Neural cell (in vitro differentiated cells): ENCODE measurements around the gene ZNF624. TPM values are rescaled to one million over a fixed set of nuclear protein-coding genes. Genes with fewer than 3 reads are reported as not detected.
"Not testable (repeated sequence)": the region's sequence is repeated elsewhere in the genome, so short reads cannot be mapped to it uniquely, and the experiment has no call there.

Source experiments
- H2AFZ ChIP-seq: fragments of 200-600, 300-800 bp; sonication (generic), shearing (Covaris generic); 2 replicates; pipeline ENCODE4 v1.6.0; 2014; ENCODE audit warnings: low read depth, mild to moderate bottlenecking, antibody characterized with exemption, low read length, moderate library complexity
- H3F3A ChIP-seq: fragments of 200-600 bp; shearing (Covaris generic); 2 replicates; pipeline ENCODE4 v1.6.1; 2016; ENCODE audit warnings: mild to moderate bottlenecking, moderate library complexity, mixed read lengths, antibody characterized with exemption, low read length; ENCODE audit not compliant: insufficient read depth, poor library complexity, severe bottlenecking
- H3K27ac ChIP-seq: fragments of 200-600, 300-800 bp; sonication (generic), shearing (Covaris generic); 2 replicates; pipeline ENCODE4 v1.5.1; 2014; ENCODE audit warnings: mild to moderate bottlenecking, low read length, moderate library complexity
- H3K27me3 ChIP-seq: fragments of 300-800, 200-600 bp; sonication (generic), shearing (Covaris generic); 2 replicates; pipeline ENCODE4 v1.6.0; 2014; ENCODE audit warnings: mild to moderate bottlenecking, low read depth, low read length, moderate library complexity; ENCODE audit not compliant: insufficient read depth
- H3K36me3 ChIP-seq: fragments of 300-800, 200-600 bp; sonication (generic), shearing (Covaris generic); 2 replicates; pipeline ENCODE4 v1.5.1; 2014; ENCODE audit warnings: mild to moderate bottlenecking, antibody characterized with exemption, low read length, moderate library complexity; ENCODE audit not compliant: insufficient read depth
- H3K4me2 ChIP-seq: fragments of 300-800, 200-600 bp; sonication (generic), shearing (Covaris generic); 2 replicates; pipeline ENCODE4 v1.6.0; 2014; ENCODE audit warnings: mild to moderate bottlenecking, low read length
- H3K4me3 ChIP-seq: fragments of 300-800, 200-600 bp; sonication (generic), shearing (Covaris generic); 2 replicates; pipeline ENCODE4 v1.5.1; 2014; ENCODE audit warnings: mild to moderate bottlenecking, low read length, moderate library complexity
- H3K79me2 ChIP-seq: fragments of 200-600 bp; shearing (Covaris generic); replicated peaks from 2 replicates; pipeline ENCODE4 v1.6.0; 2014; ENCODE audit warnings: mild to moderate bottlenecking, low read length, moderate library complexity; ENCODE audit not compliant: insufficient read depth
- H3K9ac ChIP-seq: fragments of 300-800, 200-600 bp; sonication (generic), shearing (Covaris generic); 2 replicates; pipeline ENCODE4 v1.6.1; 2016; ENCODE audit warnings: mild to moderate bottlenecking, low read length, mixed read lengths
- H3K9me2 ChIP-seq: fragments of 200-600 bp; shearing (Covaris generic); 2 replicates; pipeline ENCODE4 v1.6.1; 2016; ENCODE audit warnings: mild to moderate bottlenecking, low read length, mixed read lengths; ENCODE audit not compliant: insufficient read depth
- H3K9me3 ChIP-seq: fragments of 200-600, 300-800 bp; sonication (generic), shearing (Covaris generic); 2 replicates; pipeline ENCODE4 v1.6.1; 2016; ENCODE audit warnings: mild to moderate bottlenecking, mixed run types, low read length, moderate library complexity, mixed read lengths
- H4K20me1 ChIP-seq: fragments of 200-600 bp; shearing (Covaris generic); 2 replicates; pipeline ENCODE4 v1.6.1; 2016; ENCODE audit warnings: mild to moderate bottlenecking, mixed run types; ENCODE audit not compliant: insufficient read depth
- EP300 ChIP-seq: fragments of 450-650 bp; conservative IDR thresholded peaks from 2 replicates; pipeline ENCODE4 v1.6.1; 2014; ENCODE audit warnings: antibody characterized with exemption, mild to moderate bottlenecking, moderate library complexity; ENCODE audit not compliant: poor library complexity, severe bottlenecking
- EZH2 ChIP-seq: fragments of 200-600, 300-800 bp; shearing (Covaris generic), sonication (generic); IDR thresholded peaks from 2 replicates; pipeline ENCODE4 v1.6.1; 2014; ENCODE audit warnings: antibody characterized with exemption, low read length, borderline replicate concordance, mild to moderate bottlenecking; ENCODE audit not compliant: insufficient read depth, poor library complexity, severe bottlenecking
- MXI1 ChIP-seq: fragments of 450-650 bp; conservative IDR thresholded peaks from 2 replicates; pipeline ENCODE4 v1.6.1; 2014; ENCODE audit warnings: antibody characterized with exemption, mild to moderate bottlenecking; ENCODE audit not compliant: poor library complexity, severe bottlenecking
- POLR2AphosphoS5 ChIP-seq: IDR thresholded peaks from 2 replicates; pipeline ENCODE4 v1.6.1; 2012
- RAD21 ChIP-seq: fragments of 450-650 bp; conservative IDR thresholded peaks from 2 replicates; pipeline ENCODE4 v1.6.1; 2014; ENCODE audit warnings: antibody characterized with exemption, mild to moderate bottlenecking, moderate library complexity
- REST ChIP-seq: IDR thresholded peaks from 2 replicates; pipeline ENCODE4 v1.6.1; 2012; ENCODE audit warnings: borderline replicate concordance
- SMC3 ChIP-seq: fragments of 450-650 bp; conservative IDR thresholded peaks from 2 replicates; pipeline ENCODE4 v1.6.1; 2014; ENCODE audit warnings: antibody characterized with exemption, mild to moderate bottlenecking, moderate library complexity; ENCODE audit not compliant: poor library complexity
- TAF1 ChIP-seq: IDR thresholded peaks from 2 replicates; pipeline ENCODE4 v1.6.1; 2012; ENCODE audit warnings: low read depth
- polyA minus RNA-seq: library from RNA; depleted of rRNA, polyadenylated mRNA; stranded (reverse); fragments of >200 nt; gene quantifications from 2 replicates; pipeline ENCODE4 v1.2.3, GENCODE V29; 2014
- polyA plus RNA-seq: library from polyadenylated mRNA; depleted of rRNA; stranded (reverse); fragments of >200 nt; gene quantifications from 2 replicates; pipeline ENCODE4 v1.2.3, GENCODE V29; 2014
- TF ChIP-seq, protein P1 (sequence below): fragments of 450-650 bp; IDR thresholded peaks from 2 replicates; pipeline ENCODE4 v1.5.1; 2014; ENCODE audit warnings: antibody characterized with exemption, mild to moderate bottlenecking, moderate library complexity; ENCODE audit not compliant: poor library complexity, severe bottlenecking

ZNF624 gene
- 13.4 and 14.3 TPM in 2 replicates for polyA plus RNA-seq
- polyA minus RNA-seq: 39.0 and 49.7 TPM in 2 replicates

GRCh38 chr17:16653367-16654041 lies at the start of gene ZNF624:
ZNF624 (minus strand) TSS chr17:16653850.
- Histone ChIP-seq H3K9me2 (no peaks in the 10 kb centered on the region), H3K27me3 (no peaks in the 10 kb centered on the region), H3K36me3 (peaks cover 4% of the 10 kb centered on the region), H2AFZ (peak within 1 kb of the TSS; percentile 98), H3K4me2 (peak within 1 kb of the TSS; percentile 99), H3K27ac (peak within 1 kb of the TSS; percentile 94), H3K4me3 (peak within 1 kb of the TSS; percentile 94), H3K9me3 (no peaks in the 10 kb centered on the region), H3F3A (no peaks in the 10 kb centered on the region), H3K79me2 (peaks cover 5% of the 10 kb centered on the region), H3K9ac (peak within 1 kb of the TSS; percentile 99), H4K20me1 (no peaks in the 10 kb centered on the region)
- TF ChIP-seq RAD21 (peak; percentile 32), TAF1 (peak; percentile 86), POLR2AphosphoS5 (peak; percentile 99), EZH2 (no peak), MXI1 (peak; percentile 60), EP300 (peak; percentile 3), REST (peak; percentile 57), SMC3 (peak; percentile 23)
- TF ChIP-seq, protein P1, sequence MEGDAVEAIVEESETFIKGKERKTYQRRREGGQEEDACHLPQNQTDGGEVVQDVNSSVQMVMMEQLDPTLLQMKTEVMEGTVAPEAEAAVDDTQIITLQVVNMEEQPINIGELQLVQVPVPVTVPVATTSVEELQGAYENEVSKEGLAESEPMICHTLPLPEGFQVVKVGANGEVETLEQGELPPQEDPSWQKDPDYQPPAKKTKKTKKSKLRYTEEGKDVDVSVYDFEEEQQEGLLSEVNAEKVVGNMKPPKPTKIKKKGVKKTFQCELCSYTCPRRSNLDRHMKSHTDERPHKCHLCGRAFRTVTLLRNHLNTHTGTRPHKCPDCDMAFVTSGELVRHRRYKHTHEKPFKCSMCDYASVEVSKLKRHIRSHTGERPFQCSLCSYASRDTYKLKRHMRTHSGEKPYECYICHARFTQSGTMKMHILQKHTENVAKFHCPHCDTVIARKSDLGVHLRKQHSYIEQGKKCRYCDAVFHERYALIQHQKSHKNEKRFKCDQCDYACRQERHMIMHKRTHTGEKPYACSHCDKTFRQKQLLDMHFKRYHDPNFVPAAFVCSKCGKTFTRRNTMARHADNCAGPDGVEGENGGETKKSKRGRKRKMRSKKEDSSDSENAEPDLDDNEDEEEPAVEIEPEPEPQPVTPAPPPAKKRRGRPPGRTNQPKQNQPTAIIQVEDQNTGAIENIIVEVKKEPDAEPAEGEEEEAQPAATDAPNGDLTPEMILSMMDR: no peak

GRCh38 chr17:16697603-16698002 lies 44.0 kb upstream of the ZNF624 start:
- not testable (repeated sequence) for H3K9ac ChIP-seq, H3K36me3 ChIP-seq

GRCh38 chr17:16690447-16690846 lies 36.8 kb upstream of the ZNF624 start:
- not testable (repeated sequence) for H3K36me3 ChIP-seq, H3K9me3 ChIP-seq, H3K9ac ChIP-seq, H4K20me1 ChIP-seq, H3K27ac ChIP-seq, H3K4me3 ChIP-seq, H2AFZ ChIP-seq, H3K79me2 ChIP-seq, H3K9me2 ChIP-seq, H3F3A ChIP-seq, H3K27me3 ChIP-seq, H3K4me2 ChIP-seq

More at GRCh38 chr17:16697603-16698002, 44.0 kb upstream of the ZNF624 start:
- H4K20me1 ChIP-seq, H3K79me2 ChIP-seq, H3K27ac ChIP-seq, H3K4me2 ChIP-seq, H3K4me3 ChIP-seq, H2AFZ ChIP-seq, H3K9me3 ChIP-seq, H3K9me2 ChIP-seq, H3K27me3 ChIP-seq, H3F3A ChIP-seq: not testable (repeated sequence)

DNA sequence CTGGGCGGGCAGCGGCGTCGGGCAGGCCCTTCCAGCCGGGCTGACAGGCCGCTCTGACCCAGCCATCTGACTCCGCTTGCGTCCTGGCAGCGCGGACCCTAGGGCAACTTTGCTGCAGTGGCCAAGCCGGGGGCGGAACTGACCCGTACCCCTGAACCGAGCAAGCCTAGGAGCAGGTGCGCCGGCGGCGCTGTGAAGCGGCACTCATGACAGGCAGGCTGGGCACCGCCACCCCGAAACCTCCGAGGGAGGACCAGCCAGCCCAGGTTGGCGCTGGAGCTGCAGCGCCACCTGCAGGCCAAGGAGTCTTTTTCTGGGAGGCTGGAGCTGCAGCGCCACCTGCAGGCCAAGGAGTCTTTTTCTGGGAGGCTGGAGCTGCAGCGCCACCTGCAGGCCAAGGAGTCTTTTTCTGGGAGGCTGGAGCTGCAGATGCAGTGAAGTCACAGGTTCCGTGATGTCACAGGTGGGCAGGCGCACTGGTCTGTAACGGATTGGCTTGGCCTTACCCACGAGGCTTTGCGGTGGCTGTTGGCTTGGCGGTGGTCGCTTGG lies 36.2 kb upstream of the ZNF624 start, which contains the start of gene CCDC144A:
Gene CCDC144A (plus strand): TSS at position 511 of the 551 bp plus-strand sequence. CDS start 160 bp downstream, outside the sequence.
- not testable (repeated sequence) for H3K79me2 ChIP-seq, H3K4me3 ChIP-seq

DNA sequence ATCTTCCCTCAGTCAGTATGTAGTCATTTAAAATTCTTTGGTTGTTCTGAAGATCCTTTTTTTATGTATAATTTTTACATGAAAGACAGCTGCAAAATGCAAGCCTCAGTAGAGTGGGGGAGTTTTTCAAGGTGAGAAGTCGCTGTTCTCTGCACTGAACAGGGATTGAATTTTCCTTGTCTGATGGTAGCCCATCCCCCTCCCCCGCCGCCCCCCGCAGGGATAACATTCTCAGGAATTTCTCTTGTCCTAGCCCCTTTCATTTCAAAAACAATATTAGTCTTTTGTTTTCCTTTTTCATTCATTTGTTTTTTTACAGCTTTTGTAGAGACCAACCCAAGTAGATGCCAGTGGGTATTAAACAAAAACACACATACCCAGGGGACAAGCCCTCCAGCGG lies 33.5 kb upstream of the ZNF624 start:
- H2AFZ ChIP-seq, H3K27me3 ChIP-seq, H3K36me3 ChIP-seq, H3F3A ChIP-seq, H3K9me2 ChIP-seq, H3K4me2 ChIP-seq, H3K9me3 ChIP-seq, H3K79me2 ChIP-seq, H4K20me1 ChIP-seq, H3K27ac ChIP-seq, H3K9ac ChIP-seq, H3K4me3 ChIP-seq: not testable (repeated sequence)

More for the DNA sequence above, 36.2 kb upstream of the ZNF624 start, which contains the start of gene CCDC144A:
- H4K20me1 ChIP-seq, H2AFZ ChIP-seq, H3K27me3 ChIP-seq, H3K36me3 ChIP-seq, H3K9me3 ChIP-seq, H3F3A ChIP-seq, H3K9ac ChIP-seq, H3K27ac ChIP-seq, H3K9me2 ChIP-seq, H3K4me2 ChIP-seq: not testable (repeated sequence)
